HepG2 (cell line): ENCODE measurements around the gene ANKRD36B. TPM values are rescaled to one million over a fixed set of nuclear protein-coding genes. Genes with fewer than 3 reads are reported as not detected.
"Not testable (repeated sequence)": the region's sequence is repeated elsewhere in the genome, so short reads cannot be mapped to it uniquely, and the experiment has no call there.

Source experiments
- ARID2 ChIP-seq: sonication (generic); formaldehyde crosslinking; IDR thresholded peaks from 2 replicates; pipeline ENCODE4 v1.8.1; 2022; ENCODE audit warnings: mild to moderate bottlenecking, missing genetic modification reagents, borderline replicate concordance
- BATF2 ChIP-seq: sonication (generic); formaldehyde crosslinking; IDR thresholded peaks from 2 replicates; pipeline ENCODE4 v1.8.0; 2022; ENCODE audit warnings: mild to moderate bottlenecking, missing genetic modification reagents, moderate library complexity
- CCDC6 ChIP-seq: sonication (generic); formaldehyde crosslinking; IDR thresholded peaks from 2 replicates; pipeline ENCODE4 v1.8.1; 2022; ENCODE audit warnings: mild to moderate bottlenecking, missing genetic modification reagents, moderate library complexity
- CSRNP1 ChIP-seq: sonication (generic); formaldehyde crosslinking; IDR thresholded peaks from 2 replicates; pipeline ENCODE4 v1.8.1; 2023; ENCODE audit warnings: mild to moderate bottlenecking, missing genetic modification reagents
- HINFP ChIP-seq: sonication (generic); formaldehyde crosslinking; IDR thresholded peaks from 2 replicates; pipeline ENCODE4 v1.4.0; 2020; ENCODE audit warnings: low read depth, mild to moderate bottlenecking, missing genetic modification reagents
- KMT2A ChIP-seq: sonication (generic); formaldehyde crosslinking; IDR thresholded peaks from 2 replicates; pipeline ENCODE4 v1.4.0; 2020; ENCODE audit warnings: missing genetic modification reagents
- SOX6 ChIP-seq, 2 experiments: fragments of 450-650 bp in 1 of 2; sonication (generic) in 1 of 2; formaldehyde crosslinking in 1 of 2; IDR thresholded peaks; 2 replicates each; pipeline versions ENCODE4 v1.4.0 to v1.6.1; 2017 to 2020; ENCODE audit warnings: antibody characterized with exemption in 1 of 2, mild to moderate bottlenecking in 1 of 2, missing genetic modification reagents in 1 of 2
- YEATS4 ChIP-seq: sonication (generic); formaldehyde crosslinking; IDR thresholded peaks from 2 replicates; pipeline ENCODE4 v1.4.0; 2020; ENCODE audit warnings: missing genetic modification reagents, borderline replicate concordance
- ZHX2 ChIP-seq, 2 experiments: sonication (generic) in 1 of 2; formaldehyde crosslinking in 1 of 2; IDR thresholded peaks; 2 replicates each; pipeline versions ENCODE4 v1.6.1 to v1.9.0; 2014 to 2022; ENCODE audit warnings: antibody characterized with exemption in 1 of 2, borderline replicate concordance in 1 of 2, inconsistent platforms in 1 of 2, low read depth in 1 of 2, missing genetic modification reagents in 1 of 2
- ZNF570 ChIP-seq: sonication (generic); formaldehyde crosslinking; IDR thresholded peaks from 2 replicates; pipeline ENCODE4 v1.4.0; 2020; ENCODE audit warnings: mild to moderate bottlenecking, missing genetic modification reagents, borderline replicate concordance
- ZNF574 ChIP-seq: sonication (generic); formaldehyde crosslinking; IDR thresholded peaks from 2 replicates; pipeline ENCODE4 v1.4.0; 2020; ENCODE audit warnings: missing genetic modification reagents
- ZNF709 ChIP-seq: sonication (generic); formaldehyde crosslinking; IDR thresholded peaks from 2 replicates; pipeline ENCODE4 v1.5.0; 2020; ENCODE audit warnings: mild to moderate bottlenecking, missing genetic modification reagents
- polyA plus RNA-seq, 8 experiments: library from polyadenylated mRNA; depleted of rRNA in 3 of 8; stranded (reverse) in 7 of 8; unstranded in 1 of 8; fragments of >200 nt; fragmentation: Illumina TruSeq in 4 of 8; extraction: Trizol in 4 of 8; gene quantifications; 2 replicates each; pipeline versions ENCODE4 v1.2.1 to v1.2.3, GENCODE V29; 2011 to 2016; ENCODE audit warnings: low read depth in 4 of 8, missing spikeins in 1 of 8, mixed read lengths in 1 of 8; ENCODE audit not compliant: insufficient read depth in 1 of 8
- total RNA-seq, 5 experiments: library from RNA; depleted of rRNA; stranded (reverse); fragments of >200 nt; fragmentation: Illumina TruSeq; extraction: Trizol; gene quantifications; 2 replicates each; pipeline ENCODE4 v1.2.3, GENCODE V29; 2016; ENCODE audit warnings: low read depth in 1 of 5

The ANKRD36B gene
- total and polyA plus RNA-seq, 2 of the 13 experiments (the other 11 are each of a cell fraction or from before 2014, with no cell fraction given), result 7.3 to 34.8 TPM

- not testable (repeated sequence) for TF ChIP-seq SOX6 (IDR thresholded peaks at IDR 0.05); ZHX2 (IDR thresholded peaks at IDR 0.05; ENCODE audit: low read depth)
- peak; percentile 28; the same call in 1 of the 2 replicates for TF ChIP-seq SOX6 (CRISPR knock-in tag; IDR thresholded peaks at IDR 0.05)
- TF ChIP-seq BATF2, result 0 out of 2 replicates have a peak, but pooled peaks have one; percentile 51
- peak; percentile 95 for TF ChIP-seq ZNF574 (CRISPR knock-in tag)
- 0 out of 2 replicates have a peak, but pooled peaks have one; percentile 23 for TF ChIP-seq HINFP (CRISPR knock-in tag)
- 0 out of 2 replicates have a peak, but pooled peaks have one; percentile 56 for TF ChIP-seq ZHX2 (CRISPR knock-in tag; IDR thresholded peaks at IDR 0.05; ENCODE audit: borderline replicate concordance)
- peak; percentile 64; the same call in 1 of the 2 replicates for TF ChIP-seq KMT2A (CRISPR knock-in tag)
- TF ChIP-seq YEATS4 (CRISPR knock-in tag), result peak; percentile 83; the same call in 1 of the 2 replicates
- 0 out of 2 replicates have a peak, but pooled peaks have one; percentile 65 for TF ChIP-seq ZNF709 (CRISPR knock-in tag)
- TF ChIP-seq ZNF570 (CRISPR knock-in tag), result peak; percentile 1; the same call in 1 of the 2 replicates
- 0 out of 2 replicates have a peak, but pooled peaks have one; percentile 46 for TF ChIP-seq CCDC6
- peak; percentile 81; the same call in 1 of the 2 replicates for TF ChIP-seq ARID2 (CRISPR knock-in tag)
- peak; percentile 65 for TF ChIP-seq CSRNP1 (CRISPR knock-in tag)
These were observed at the start of gene ANKRD36B (continued) for GRCh38 chr2:97589598-97590510.
